HG03097 (cell line): Measurements from ENCODE around the gene SPTSSB.
A peak's percentile ranks its signal among the peaks of the same experiment; 100 is the strongest.

Experiments
- ATAC-seq: cut with Tn5 transposase; IDR thresholded peaks from one replicate; pipeline ENCODE4 v1.9.1; 2021; ENCODE audit not compliant: unreplicated experiment, low FRiP score

The SPTSSB gene

DNA sequence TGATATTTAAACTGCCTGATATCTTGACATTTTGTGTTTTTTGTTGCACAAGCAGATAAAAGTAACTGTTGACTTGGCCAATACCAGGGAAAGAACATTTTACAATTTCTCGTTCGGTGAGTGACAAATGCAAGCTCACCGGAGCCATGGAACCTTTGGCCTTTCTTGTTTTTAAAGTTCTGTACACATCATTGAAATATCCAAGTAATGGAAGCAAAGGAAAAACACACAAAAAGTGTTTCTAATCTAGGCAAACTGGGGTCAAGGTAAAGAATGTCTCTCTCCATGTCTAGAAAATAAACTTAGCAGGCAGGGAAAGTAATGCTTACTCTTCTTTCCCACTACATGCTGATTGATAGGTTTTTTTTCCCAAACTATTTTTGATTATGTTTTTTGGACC, 27.8 kb downstream of the SPTSSB start:
- ATAC-seq = no peak

DNA sequence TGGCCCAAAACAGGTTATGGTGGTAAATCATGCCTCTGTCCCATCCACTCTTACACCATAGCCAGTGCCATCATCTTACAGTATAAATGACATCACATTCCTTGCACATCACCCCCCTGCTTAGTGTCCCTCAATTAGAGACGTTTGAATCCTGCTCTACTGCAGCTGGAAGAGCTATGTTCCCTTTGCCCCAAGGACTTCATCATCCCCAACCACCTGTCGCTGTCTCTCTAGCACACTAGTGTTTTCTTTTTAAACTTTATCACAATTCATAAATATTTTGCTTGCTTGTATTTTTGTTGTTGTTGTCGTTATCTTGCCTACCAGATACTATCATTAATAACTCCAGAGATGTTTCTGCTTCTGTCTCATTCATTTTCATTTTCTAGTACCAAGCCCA, 28.7 kb downstream of the SPTSSB start:
- no peak for ATAC-seq

GRCh38 chr3:161339517-161340500, 31.5 kb downstream of the SPTSSB start:
- no peak for ATAC-seq

- ATAC-seq = no peak
Observed at GRCh38 chr3:161337311-161337710, 34.0 kb downstream of the SPTSSB start.

GRCh38 chr3:161336661-161337060, 34.7 kb downstream of the SPTSSB start:
- no peak for ATAC-seq

GRCh38 chr3:161333696-161334095, 37.6 kb downstream of the SPTSSB start:
- ATAC-seq = no peak

- no peak for ATAC-seq
Observed at GRCh38 chr3:161332792-161333191, 38.5 kb downstream of the SPTSSB start.

DNA sequence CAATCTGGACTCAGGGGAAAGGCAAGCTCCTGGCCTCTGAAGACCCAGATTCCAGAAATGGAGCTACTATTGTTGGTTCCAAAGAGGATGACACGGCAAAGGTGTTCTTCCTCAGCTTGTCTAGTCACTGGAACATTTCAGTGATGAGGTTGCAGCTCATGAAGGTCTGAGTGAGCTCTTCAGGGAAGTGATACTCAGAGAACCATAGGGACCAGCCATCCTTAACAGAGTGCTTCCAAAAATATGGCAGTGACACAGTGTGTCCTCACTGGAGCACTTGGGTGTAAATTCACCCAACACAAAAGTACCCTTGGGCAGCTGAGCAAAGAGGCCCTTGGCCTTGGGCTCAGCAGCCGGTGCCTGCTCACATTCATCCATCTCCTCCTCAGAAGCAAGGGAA, 46.3 kb downstream of the SPTSSB start:
- no peak for ATAC-seq

DNA sequence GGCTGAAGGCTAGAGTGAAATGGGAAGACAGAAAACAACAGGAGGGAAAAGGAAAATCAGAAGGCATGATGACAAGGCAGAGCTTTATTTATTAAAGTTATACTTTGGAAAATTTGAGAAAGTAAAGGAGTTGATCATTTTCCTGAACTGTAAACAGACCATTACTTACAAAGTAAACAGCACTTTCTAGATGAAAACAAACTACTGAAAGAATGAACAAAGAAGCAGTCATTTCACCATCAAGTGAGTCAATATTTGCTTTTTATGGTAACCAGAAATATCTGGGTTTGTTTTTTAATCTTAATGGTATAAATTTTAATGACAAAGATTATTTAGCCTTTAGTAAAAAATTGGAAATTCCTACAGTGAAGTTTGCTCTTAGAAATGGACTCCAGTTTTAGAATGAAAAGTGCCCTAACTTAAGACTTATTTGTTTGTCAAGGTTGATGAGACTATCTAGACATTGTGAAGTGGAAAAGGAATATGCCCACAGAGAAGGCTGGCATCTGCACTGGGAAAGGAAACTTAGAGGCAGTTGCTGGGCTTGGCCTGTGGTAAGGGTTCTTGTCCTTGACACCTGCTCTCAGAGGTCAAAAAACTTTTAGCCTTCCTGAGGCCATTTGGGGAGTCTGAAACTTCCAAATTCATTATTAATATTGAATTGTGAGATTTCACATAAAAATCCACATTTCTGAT, 47.2 kb downstream of the SPTSSB start:
- ATAC-seq = no peak

GRCh38 chr3:161322781-161323568, 48.3 kb downstream of the SPTSSB start:
- no peak for ATAC-seq

- no peak for ATAC-seq
Observed at GRCh38 chr3:161320837-161321236, 50.5 kb downstream of the SPTSSB start.

- no peak for ATAC-seq
Observed at GRCh38 chr3:161319867-161320266, 51.5 kb downstream of the SPTSSB start.

DNA sequence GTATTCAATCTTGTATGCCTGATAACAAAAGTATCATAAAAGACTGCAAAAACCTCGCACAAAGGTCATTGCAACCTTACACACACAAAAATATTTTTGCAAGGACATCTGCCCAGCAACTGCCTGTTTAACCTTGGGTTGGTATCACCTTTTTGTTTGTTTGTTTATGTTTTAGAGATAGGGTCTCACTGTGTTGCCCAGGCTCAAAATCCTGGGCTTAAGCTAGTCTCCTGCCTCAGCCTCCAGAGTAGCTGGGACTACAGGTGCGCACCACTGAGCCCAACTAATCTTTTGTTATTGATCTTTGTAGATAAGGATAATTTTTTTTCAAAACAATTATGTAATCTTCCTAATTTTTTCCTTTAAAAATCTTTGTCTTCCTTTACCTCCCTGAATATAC, 54.2 kb downstream of the SPTSSB start:
- ATAC-seq = no peak

DNA sequence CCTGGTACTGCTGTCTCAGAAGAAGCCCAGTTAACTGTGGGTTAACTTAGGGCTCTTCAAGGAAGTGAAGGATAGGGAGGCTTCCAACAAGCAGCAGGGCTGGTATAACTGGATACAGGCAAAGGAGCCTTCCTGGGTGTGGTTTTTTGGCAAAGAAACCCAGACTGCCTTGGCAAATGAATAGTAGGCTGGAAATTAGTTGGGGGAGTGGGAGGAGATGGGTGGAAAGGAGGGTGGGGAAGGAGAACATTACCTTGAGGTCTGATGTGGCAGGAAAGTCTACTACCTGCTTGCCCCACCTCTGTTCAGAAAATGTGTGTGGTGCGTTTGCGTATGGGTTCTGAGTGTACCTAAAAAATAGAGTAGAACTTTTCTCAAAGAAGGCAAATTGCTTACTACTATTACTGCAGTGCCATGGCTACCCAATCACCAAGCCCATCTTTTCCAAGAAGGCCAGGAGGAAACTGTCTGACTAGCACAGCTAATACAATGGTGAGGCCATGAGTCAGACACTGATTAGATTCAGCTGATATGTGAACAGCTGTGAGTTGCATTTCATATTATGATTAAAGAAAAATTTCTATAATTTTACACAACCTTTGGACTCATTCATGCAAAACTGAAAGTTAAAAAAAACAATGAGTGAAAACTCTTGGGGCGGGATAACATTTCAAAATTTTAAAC, 55.2 kb downstream of the SPTSSB start:
- no peak for ATAC-seq

DNA sequence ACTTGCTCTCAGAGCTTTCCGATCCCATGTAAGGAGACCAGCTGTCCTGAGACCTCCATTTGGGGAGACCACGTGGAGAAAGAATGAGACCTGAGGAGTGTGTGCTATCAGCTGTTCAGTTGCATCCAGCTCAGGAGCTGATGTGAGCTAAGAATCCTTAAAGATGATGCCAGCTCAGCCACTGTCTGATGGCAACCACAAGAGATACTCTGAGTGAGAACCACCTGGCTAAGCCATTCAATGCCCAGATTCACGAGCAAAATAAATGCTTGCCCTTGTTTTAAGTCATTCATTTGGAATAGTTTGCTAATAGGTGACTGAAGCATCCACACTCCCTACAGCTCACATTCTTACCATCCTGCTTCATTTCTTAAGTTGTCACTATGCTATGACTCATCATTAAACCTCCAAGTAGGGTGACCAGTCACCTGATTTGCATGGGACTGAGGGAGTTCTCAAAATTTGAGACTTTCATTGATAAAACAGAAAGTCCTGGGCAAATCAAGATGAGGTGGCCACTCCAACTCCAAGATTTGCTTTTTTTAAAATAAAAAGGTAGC, 56.4 kb downstream of the SPTSSB start:
- ATAC-seq = no peak

DNA sequence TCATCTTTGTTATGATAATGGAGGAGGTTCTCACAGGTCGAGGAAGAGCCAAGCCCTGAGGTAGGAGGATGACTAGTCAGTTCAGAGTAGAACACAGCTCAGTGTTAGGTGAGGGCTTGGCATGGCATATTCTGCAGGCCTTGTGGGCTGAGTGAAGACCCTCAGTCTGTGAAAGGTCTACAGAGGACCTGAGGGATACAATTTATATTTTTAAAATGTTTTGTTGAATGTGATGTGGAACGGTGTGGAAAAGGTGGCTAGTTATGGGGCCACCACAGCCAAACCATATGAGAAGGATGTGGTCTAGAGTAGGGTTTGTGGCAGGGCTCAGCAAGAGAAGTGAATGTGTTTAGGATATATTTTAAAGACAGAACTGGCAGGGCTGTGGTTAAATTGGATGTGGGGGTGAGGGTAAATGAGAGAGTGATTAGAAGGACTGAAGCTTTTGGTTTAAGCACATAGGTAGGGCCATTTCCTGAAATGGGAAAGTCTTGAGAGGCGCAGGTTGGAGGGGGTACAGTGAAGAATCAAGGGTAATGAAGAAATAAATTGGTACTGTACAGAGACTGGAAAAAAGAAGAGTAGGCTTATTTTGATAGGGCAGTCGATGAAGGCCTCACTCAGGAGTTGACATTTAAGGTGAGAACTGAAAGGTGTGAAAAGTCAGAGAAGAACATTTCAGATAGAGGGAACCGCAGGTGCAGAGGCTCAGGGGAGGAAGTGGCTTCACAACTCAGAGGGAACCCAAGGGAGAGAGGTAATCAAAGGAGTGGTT, 60.5 kb downstream of the SPTSSB start:
- ATAC-seq = peak; percentile 90

- ATAC-seq = no peak
Observed at GRCh38 chr3:161305095-161305991, 66.0 kb downstream of the SPTSSB start.

DNA sequence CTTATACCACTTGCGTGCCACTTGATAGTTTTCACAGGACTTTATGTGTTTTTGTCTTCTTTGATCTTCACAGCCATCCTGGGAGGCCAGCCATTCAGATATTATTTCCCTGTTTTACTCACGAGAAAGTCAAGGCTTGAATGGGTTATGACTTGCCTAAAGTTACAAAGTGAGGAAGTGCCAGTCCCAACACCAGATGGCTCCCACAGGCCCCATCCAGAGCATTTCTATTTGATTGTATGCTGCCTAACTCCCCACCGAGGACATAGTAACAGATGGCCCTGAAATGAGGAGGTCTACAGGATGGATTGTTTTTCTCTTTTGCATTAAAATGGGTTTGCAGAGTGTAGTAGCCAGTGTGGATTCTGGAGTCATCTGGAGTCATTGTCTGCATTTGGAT, 74.5 kb downstream of the SPTSSB start:
- ATAC-seq = no peak
